KMS-11 (cell line): ENCODE measurements around the gene GJD3.
A peak's percentile ranks its signal among the peaks of the same experiment; 100 is the strongest.

Source experiments
- H2AFZ ChIP-seq: fragments of 200-600 bp; sonication (generic); 2 replicates; pipeline ENCODE4 v1.6.1; 2016; ENCODE audit warnings: antibody characterized with exemption, mixed run types, low read depth
- H3K27ac ChIP-seq: fragments of 200-600 bp; sonication (generic); 2 replicates; pipeline ENCODE4 v1.6.1; 2016; ENCODE audit warnings: mild to moderate bottlenecking, mixed run types
- H3K27me3 ChIP-seq: fragments of 200-600 bp; sonication (generic); 2 replicates; pipeline ENCODE4 v1.6.1; 2017; ENCODE audit warnings: mild to moderate bottlenecking, low read depth, mixed run types, moderate library complexity; ENCODE audit not compliant: insufficient read depth
- H3K36me3 ChIP-seq: fragments of 200-600 bp; sonication (generic); 2 replicates; pipeline ENCODE4 v1.6.1; 2017; ENCODE audit warnings: mild to moderate bottlenecking, mixed run types; ENCODE audit not compliant: insufficient read depth
- H3K4me1 ChIP-seq: fragments of 200-600 bp; sonication (generic); 2 replicates; pipeline ENCODE4 v1.6.1; 2016; ENCODE audit warnings: mild to moderate bottlenecking, low read depth, mixed run types; ENCODE audit not compliant: poor library complexity, severe bottlenecking
- H3K4me2 ChIP-seq: fragments of 200-600 bp; sonication (generic); 2 replicates; pipeline ENCODE4 v1.7.0; 2016; ENCODE audit warnings: mild to moderate bottlenecking, mixed run types
- H3K4me3 ChIP-seq: fragments of 200-600 bp; sonication (generic); IDR thresholded peaks from 2 replicates; pipeline ENCODE4 v1.6.1; 2017; ENCODE audit warnings: low read depth, low read length, mixed read lengths; ENCODE audit not compliant: insufficient read depth
- H3K79me2 ChIP-seq: fragments of 200-600 bp; sonication (generic); 2 replicates; pipeline ENCODE4 v1.6.1; 2016; ENCODE audit warnings: low read depth, mixed run types; ENCODE audit not compliant: insufficient read depth
- H3K9ac ChIP-seq: fragments of 200-600 bp; sonication (generic); 2 replicates; pipeline ENCODE4 v1.6.1; 2016; ENCODE audit warnings: mild to moderate bottlenecking, mixed run types
- H4K20me1 ChIP-seq: fragments of 200-600 bp; sonication (generic); 2 replicates; pipeline ENCODE4 v1.6.1; 2016; ENCODE audit warnings: mild to moderate bottlenecking, mixed run types; ENCODE audit not compliant: insufficient read depth
- TF ChIP-seq, protein P1 (sequence below): fragments of 200-600 bp; sonication (generic); conservative IDR thresholded peaks from 2 replicates; pipeline ENCODE4 v1.6.1; 2017; ENCODE audit warnings: low read depth, mild to moderate bottlenecking, antibody characterized with exemption, low read length, moderate library complexity, mixed read lengths

GJD3 gene

DNA sequence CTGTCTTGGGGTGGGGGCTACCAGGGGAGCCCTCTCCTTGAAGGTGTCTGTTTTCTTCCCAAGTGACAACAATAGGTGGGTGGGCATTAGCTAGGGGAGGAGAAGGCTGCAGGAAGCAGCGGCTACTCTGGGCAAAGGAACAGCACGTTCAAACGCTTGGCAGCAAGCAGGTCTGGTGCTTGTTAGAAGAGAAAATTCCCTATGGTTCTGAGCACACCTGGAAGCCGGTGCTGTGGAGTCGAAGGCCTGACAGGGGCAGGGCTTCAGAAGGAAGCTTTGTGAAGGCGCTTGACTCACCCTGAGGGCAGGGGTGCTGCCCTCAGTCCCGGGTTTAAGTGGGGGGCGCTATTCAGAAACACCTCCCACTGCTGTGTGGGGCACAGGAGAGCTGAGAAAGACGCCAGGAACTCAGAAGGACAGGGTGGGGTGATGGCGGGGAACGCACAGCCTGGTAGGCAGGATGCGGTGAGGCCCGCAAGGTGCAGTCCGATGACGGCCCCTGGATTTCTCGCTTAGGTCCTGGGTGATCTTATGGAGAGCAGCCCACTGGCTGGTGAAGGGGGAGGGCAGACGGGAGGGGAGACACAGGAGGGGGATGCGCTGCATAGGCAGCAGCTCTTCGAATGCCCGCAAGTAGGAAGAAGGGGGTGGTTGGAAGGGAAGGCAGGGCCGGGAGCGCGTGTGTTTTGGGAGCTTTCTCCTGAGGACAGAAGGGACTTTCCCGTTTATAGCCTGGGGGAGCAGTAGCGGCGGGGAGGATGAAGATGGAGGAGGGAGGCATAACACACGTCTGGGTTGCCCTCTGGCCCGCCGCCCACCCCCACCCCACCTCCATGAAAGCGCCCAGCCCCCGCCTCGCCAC, 3.2 kb downstream of the GJD3 start:
- Histone ChIP-seq H3K4me1 (peaks cover 16% of the 10 kb centered on the region), H2AFZ (no peak overlapping the region), H3K79me2 (no peaks in the 10 kb centered on the region), H4K20me1 (no peaks in the 10 kb centered on the region), H3K27ac (no peak overlapping the region), H3K4me3 (no peak overlapping the region), H3K27me3 (no peaks in the 10 kb centered on the region), H3K4me2 (no peak overlapping the region), H3K9ac (no peak overlapping the region), H3K36me3 (no peaks in the 10 kb centered on the region)
- TF ChIP-seq, protein P1, sequence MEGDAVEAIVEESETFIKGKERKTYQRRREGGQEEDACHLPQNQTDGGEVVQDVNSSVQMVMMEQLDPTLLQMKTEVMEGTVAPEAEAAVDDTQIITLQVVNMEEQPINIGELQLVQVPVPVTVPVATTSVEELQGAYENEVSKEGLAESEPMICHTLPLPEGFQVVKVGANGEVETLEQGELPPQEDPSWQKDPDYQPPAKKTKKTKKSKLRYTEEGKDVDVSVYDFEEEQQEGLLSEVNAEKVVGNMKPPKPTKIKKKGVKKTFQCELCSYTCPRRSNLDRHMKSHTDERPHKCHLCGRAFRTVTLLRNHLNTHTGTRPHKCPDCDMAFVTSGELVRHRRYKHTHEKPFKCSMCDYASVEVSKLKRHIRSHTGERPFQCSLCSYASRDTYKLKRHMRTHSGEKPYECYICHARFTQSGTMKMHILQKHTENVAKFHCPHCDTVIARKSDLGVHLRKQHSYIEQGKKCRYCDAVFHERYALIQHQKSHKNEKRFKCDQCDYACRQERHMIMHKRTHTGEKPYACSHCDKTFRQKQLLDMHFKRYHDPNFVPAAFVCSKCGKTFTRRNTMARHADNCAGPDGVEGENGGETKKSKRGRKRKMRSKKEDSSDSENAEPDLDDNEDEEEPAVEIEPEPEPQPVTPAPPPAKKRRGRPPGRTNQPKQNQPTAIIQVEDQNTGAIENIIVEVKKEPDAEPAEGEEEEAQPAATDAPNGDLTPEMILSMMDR, result no peak

DNA sequence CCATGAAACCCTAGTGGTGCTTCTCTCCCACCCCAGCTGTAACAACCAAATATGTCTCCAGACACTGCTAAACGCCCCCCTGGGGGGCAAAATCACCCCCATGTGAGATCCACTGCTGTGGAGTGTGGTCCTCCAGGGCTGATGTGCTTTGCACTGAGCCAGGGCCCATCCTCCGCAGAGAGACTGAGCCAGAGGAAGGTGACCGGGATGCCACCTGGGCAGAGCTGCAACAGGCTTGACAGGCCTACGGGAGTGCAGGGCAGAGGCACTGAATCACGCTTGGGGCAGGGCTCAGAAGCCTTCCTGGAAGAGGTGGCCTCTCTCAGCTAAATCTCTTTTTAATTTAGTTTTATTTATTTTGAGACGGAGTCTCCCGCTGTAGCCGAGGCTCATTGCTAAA, 4.4 kb downstream of the GJD3 start:
- no peaks in the 10 kb centered on the region for H3K79me2 ChIP-seq
- H3K9ac ChIP-seq, result no peak overlapping the region
- TF ChIP-seq, protein P1, result no peak
- no peak overlapping the region for H3K4me2 ChIP-seq
- peaks cover 3% of the 10 kb centered on the region; the same call in 1 of the 2 replicates for H3K36me3 ChIP-seq
- no peak overlapping the region for H3K4me3 ChIP-seq
- no peak overlapping the region for H2AFZ ChIP-seq
- H4K20me1 ChIP-seq, result no peaks in the 10 kb centered on the region
- H3K4me1 ChIP-seq, result peaks cover 16% of the 10 kb centered on the region
- H3K27me3 ChIP-seq, result no peaks in the 10 kb centered on the region
- no peak overlapping the region for H3K27ac ChIP-seq

DNA sequence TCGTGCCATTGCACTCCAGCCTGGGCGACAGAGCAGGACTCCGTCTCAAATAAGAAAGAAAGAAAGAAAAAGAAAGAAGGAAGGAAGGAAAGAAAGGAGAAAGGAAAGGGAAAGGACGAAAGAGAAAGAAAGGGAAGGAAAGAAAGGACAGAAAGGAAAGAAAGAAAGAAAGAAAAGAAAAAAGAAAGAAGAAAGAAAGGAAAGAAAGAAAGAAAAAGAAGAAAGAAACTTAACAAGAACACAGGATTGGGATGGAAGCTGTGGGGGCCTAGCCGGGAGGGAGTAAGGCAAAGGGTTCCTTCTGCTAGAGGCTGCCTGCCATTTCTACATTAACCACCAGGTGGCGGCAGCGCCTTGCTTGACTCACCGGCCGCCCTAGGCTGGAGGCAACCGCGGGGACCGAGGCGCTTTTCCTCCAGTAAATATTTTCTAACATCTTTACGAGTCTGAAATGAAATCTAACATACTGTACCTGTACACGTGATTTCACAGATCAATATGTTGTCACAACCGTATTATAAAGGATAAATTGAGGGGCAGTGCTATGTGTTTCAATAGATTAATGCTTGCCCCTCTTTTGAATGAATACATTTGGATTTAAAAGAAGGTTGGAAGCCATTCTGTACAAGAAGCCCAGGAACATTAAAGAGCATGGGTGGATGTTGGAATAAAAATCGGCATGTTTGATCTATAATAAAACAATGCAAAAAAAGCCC, 6.1 kb downstream of the GJD3 start:
- no peaks in the 10 kb centered on the region for H3K79me2 ChIP-seq
- peaks cover 3% of the 10 kb centered on the region; the same call in 1 of the 2 replicates for H3K36me3 ChIP-seq
- TF ChIP-seq, protein P1, result peak; percentile 97
- peaks cover 23% of the 10 kb centered on the region for H3K4me1 ChIP-seq
- peak overlapping the region; percentile 13; the same call in 1 of the 2 replicates for H2AFZ ChIP-seq
- H3K9ac ChIP-seq, result no peak overlapping the region
- no peaks in the 10 kb centered on the region for H3K27me3 ChIP-seq
- H3K4me2 ChIP-seq, result peak overlapping the region; percentile 61
- no peak overlapping the region for H3K27ac ChIP-seq
- H3K4me3 ChIP-seq, result no peak overlapping the region
- no peaks in the 10 kb centered on the region for H4K20me1 ChIP-seq

- Histone ChIP-seq H3K4me2 (no peak overlapping the region), H3K27me3 (no peaks in the 10 kb centered on the region), H3K36me3 (peaks cover 3% of the 10 kb centered on the region; the same call in 1 of the 2 replicates), H3K27ac (no peak overlapping the region), H3K79me2 (no peaks in the 10 kb centered on the region), H4K20me1 (no peaks in the 10 kb centered on the region), H3K4me3 (no peak overlapping the region), H2AFZ (no peak overlapping the region), H3K4me1 (peaks cover 29% of the 10 kb centered on the region), H3K9ac (no peak overlapping the region)
- TF ChIP-seq, protein P1, result no peak
Observed at GRCh38 chr17:40356990-40357881, 7.3 kb downstream of the GJD3 start.
